Neuronal stem cell (in vitro differentiated cells): ENCODE results near the gene ZNF224.

Experiments used
- DNase-seq: peaks from one replicate; pipeline ENCODE4 v3.0.0-alpha.2; 2013; ENCODE audit warnings: low spot score
- H2AFZ ChIP-seq: one replicate; pipeline ENCODE4 v1.6.1; 2013; ENCODE audit warnings: mild to moderate bottlenecking, low read length, inconsistent platforms
- H2AK5ac ChIP-seq: 2 replicates; pipeline ENCODE4 v1.6.1; 2013; ENCODE audit warnings: low read depth, mild to moderate bottlenecking, inconsistent platforms, low read length, moderate library complexity, mixed read lengths
- H2BK120ac ChIP-seq: 2 replicates; pipeline ENCODE4 v1.6.1; 2013; ENCODE audit warnings: low read depth, mild to moderate bottlenecking, inconsistent platforms, low read length, moderate library complexity, mixed read lengths
- H2BK12ac ChIP-seq: one replicate; pipeline ENCODE4 v1.6.1; 2013; ENCODE audit warnings: low read length, inconsistent platforms
- H2BK15ac ChIP-seq: 2 replicates; pipeline ENCODE4 v1.6.1; 2013; ENCODE audit warnings: mild to moderate bottlenecking, low read length, inconsistent platforms, mixed read lengths
- H2BK5ac ChIP-seq: one replicate; pipeline ENCODE4 v1.6.1; 2013; ENCODE audit warnings: inconsistent platforms, mild to moderate bottlenecking, low read length, moderate library complexity
- H3K14ac ChIP-seq: one replicate; pipeline ENCODE4 v1.6.1; 2013; ENCODE audit warnings: low read length, inconsistent platforms
- H3K18ac ChIP-seq: 2 replicates; pipeline ENCODE4 v1.6.1; 2013; ENCODE audit warnings: low read length, inconsistent platforms
- H3K23ac ChIP-seq: 2 replicates; pipeline ENCODE4 v1.6.1; 2013; ENCODE audit warnings: low read depth, mild to moderate bottlenecking, mixed read lengths, low read length, inconsistent platforms; ENCODE audit not compliant: poor library complexity
- H3K27ac ChIP-seq: replicated peaks from 3 replicates; pipeline ENCODE4 v1.5.1; 2013; ENCODE audit warnings: low read length, inconsistent platforms
- H3K27me3 ChIP-seq, 3 experiments: 2 replicates each; pipeline ENCODE4 v1.6.1; 2013; ENCODE audit warnings: low read length in 3 of 3, mild to moderate bottlenecking in 2 of 3, inconsistent platforms in 1 of 3, low read depth in 1 of 3, mixed read lengths in 1 of 3, moderate library complexity in 1 of 3; ENCODE audit not compliant: control insufficient read depth in 3 of 3, insufficient read depth in 3 of 3
- H3K36me3 ChIP-seq, 2 donors: replicated peaks in 1 of 2; 2 replicates each; pipeline ENCODE4 v1.6.1; 2013; ENCODE audit warnings: low read length in 2 of 2; ENCODE audit not compliant: control insufficient read depth in 2 of 2, insufficient read depth in 2 of 2
- H3K4ac ChIP-seq: 2 replicates; pipeline ENCODE4 v1.6.1; 2013; ENCODE audit warnings: inconsistent platforms, mild to moderate bottlenecking, low read length, moderate library complexity
- H3K4me1 ChIP-seq, 2 donors: 1 replicate in 1 of 2; 2 replicates in 1 of 2; pipeline ENCODE4 v1.6.1; 2013; ENCODE audit warnings: low read length in 2 of 2, low read depth in 1 of 2; ENCODE audit not compliant: control insufficient read depth in 2 of 2, insufficient read depth in 1 of 2
- H3K4me2 ChIP-seq: one replicate; pipeline ENCODE4 v1.6.1; 2013; ENCODE audit warnings: mild to moderate bottlenecking, low read length, inconsistent platforms; ENCODE audit not compliant: insufficient read depth, poor library complexity, severe bottlenecking
- H3K4me3 ChIP-seq, 2 donors: 2 replicates each; pipeline ENCODE4 v1.5.1; 2013; ENCODE audit warnings: low read length in 2 of 2, mild to moderate bottlenecking in 2 of 2, inconsistent platforms in 1 of 2, moderate library complexity in 1 of 2
- H3K79me1 ChIP-seq: one replicate; pipeline ENCODE4 v1.6.1; 2013; ENCODE audit warnings: low read depth, mild to moderate bottlenecking, inconsistent platforms, low read length, moderate library complexity
- H3K9ac ChIP-seq: one replicate; pipeline ENCODE4 v1.6.1; 2013; ENCODE audit warnings: mild to moderate bottlenecking, low read depth, low read length, inconsistent platforms; ENCODE audit not compliant: poor library complexity
- H3K9me3 ChIP-seq, 2 donors: replicated peaks in 1 of 2; 2 replicates each; pipeline versions ENCODE3 to v1.6.1; 2013; ENCODE audit warnings: low read length in 2 of 2, mild to moderate bottlenecking in 2 of 2, inconsistent platforms in 1 of 2, low read depth in 1 of 2, mixed read lengths in 1 of 2, moderate library complexity in 1 of 2; ENCODE audit not compliant: control insufficient read depth in 2 of 2, insufficient read depth in 1 of 2
- H4K8ac ChIP-seq: one replicate; pipeline ENCODE4 v1.6.1; 2013; ENCODE audit warnings: low read depth, mild to moderate bottlenecking, inconsistent platforms, low read length, moderate library complexity
- H4K91ac ChIP-seq: one replicate; pipeline ENCODE4 v1.6.1; 2013; ENCODE audit warnings: low read length, low read depth, mild to moderate bottlenecking, inconsistent platforms; ENCODE audit not compliant: poor library complexity
- WGBS, 2 donors: extraction: QIAGEN DNeasy Blood & Tissue Kit; methylation state at CpG; one replicate each; pipeline ENCODE4 v1.1.7; 2013; ENCODE audit warnings: missing lambda C conversion rate in 2 of 2, mixed read lengths in 1 of 2; ENCODE audit not compliant: insufficient read length in 2 of 2, insufficient replicate concordance in 1 of 2; ENCODE audit errors: extremely low coverage in 2 of 2; 5-methylcytosine and 5-hydroxymethylcytosine counted together

The ZNF224 gene

GRCh38 chr19:44092108-44092507 is 2.1 kb upstream of the ZNF224 start:
- no peak overlapping the region for H3K9ac ChIP-seq
- no peak overlapping the region for H3K27ac ChIP-seq
- no peak overlapping the region for H2AFZ ChIP-seq
- H3K9me3 ChIP-seq, result peaks cover 0 to 2% of the 10 kb centered on the region in 2 donors
- no peak overlapping the region for H3K18ac ChIP-seq
- H3K4me3 ChIP-seq, result no peak overlapping the region
- no peak overlapping the region for H4K8ac ChIP-seq
- no peak for DNase-seq
- H3K36me3 ChIP-seq, result peaks cover 2 to 19% of the 10 kb centered on the region in 2 donors
- no peaks in the 10 kb centered on the region for H3K4me1 ChIP-seq
- H2AK5ac ChIP-seq, result no peak overlapping the region
- no CpG with 5 or more reads among the region's 4 CpGs for WGBS, 2 donors
- no peak overlapping the region for H3K4me2 ChIP-seq
- no peaks in the 10 kb centered on the region for H3K27me3 ChIP-seq
- H2BK12ac ChIP-seq, result no peak overlapping the region
- H2BK120ac ChIP-seq, result no peak overlapping the region
- H3K23ac ChIP-seq, result no peak overlapping the region
- no peak overlapping the region for H4K91ac ChIP-seq
- H3K14ac ChIP-seq, result no peak overlapping the region
- H3K4ac ChIP-seq, result no peak overlapping the region
- no peak overlapping the region for H2BK15ac ChIP-seq
- no peak overlapping the region for H2BK5ac ChIP-seq
- H3K79me1 ChIP-seq, result no peaks in the 10 kb centered on the region

- Histone ChIP-seq H3K36me3 (peaks cover 25 to 71% of the 10 kb centered on the region in 2 donors), H3K4ac (no peak overlapping the region), H4K8ac (no peak overlapping the region), H2BK12ac (no peak overlapping the region), H3K18ac (no peak overlapping the region), H2AK5ac (no peak overlapping the region), H3K27me3 (no peaks in the 10 kb centered on the region), H2AFZ (no peak overlapping the region), H2BK5ac (no peak overlapping the region), H2BK120ac (no peak overlapping the region), H3K9ac (no peak overlapping the region), H3K27ac (no peak overlapping the region), H2BK15ac (no peak overlapping the region), H3K4me3 (no peak overlapping the region), H3K9me3 (peaks cover 34 to 61% of the 10 kb centered on the region in 2 donors), H3K23ac (no peak overlapping the region), H3K14ac (no peak overlapping the region), H4K91ac (no peak overlapping the region), H3K4me1 (no peaks in the 10 kb centered on the region), H3K4me2 (no peak overlapping the region), H3K79me1 (no peaks in the 10 kb centered on the region)
- no peak for DNase-seq
- no CpG with 5 or more reads among the region's 3 CpGs for WGBS, 2 donors
Measured at GRCh38 chr19:44107751-44108150, 13.6 kb downstream of the ZNF224 start.

GRCh38 chr19:44109458-44109857 is 15.3 kb downstream of the ZNF224 start:
- no peak overlapping the region for H2BK15ac ChIP-seq
- no peak overlapping the region for H2BK12ac ChIP-seq
- peaks cover 25 to 54% of the 10 kb centered on the region in 2 donors for H3K36me3 ChIP-seq
- H3K27ac ChIP-seq, result no peak overlapping the region
- H3K18ac ChIP-seq, result no peak overlapping the region
- no peak overlapping the region for H2AFZ ChIP-seq
- no peak overlapping the region for H3K14ac ChIP-seq
- no peak overlapping the region for H3K23ac ChIP-seq
- H2BK120ac ChIP-seq, result no peak overlapping the region
- H3K4me1 ChIP-seq, result no peaks in the 10 kb centered on the region
- H3K27me3 ChIP-seq, result no peaks in the 10 kb centered on the region
- H2BK5ac ChIP-seq, result no peak overlapping the region
- H3K9ac ChIP-seq, result no peak overlapping the region
- H3K9me3 ChIP-seq, result peaks cover 33 to 54% of the 10 kb centered on the region in 2 donors
- H4K91ac ChIP-seq, result no peak overlapping the region
- DNase-seq, result no peak
- no peaks in the 10 kb centered on the region for H3K79me1 ChIP-seq
- H4K8ac ChIP-seq, result no peak overlapping the region
- no peak overlapping the region for H3K4me2 ChIP-seq
- H2AK5ac ChIP-seq, result no peak overlapping the region
- H3K4ac ChIP-seq, result no peak overlapping the region
- H3K4me3 ChIP-seq, result no peak overlapping the region

- Histone ChIP-seq H3K4ac (no peak overlapping the region), H2BK12ac (no peak overlapping the region), H2AK5ac (no peak overlapping the region), H3K4me2 (peak overlapping the region; percentile 50), H2BK5ac (no peak overlapping the region), H3K27me3 (no peaks in the 10 kb centered on the region), H3K9ac (no peak overlapping the region), H2BK120ac (no peak overlapping the region), H3K18ac (no peak overlapping the region), H3K4me3 (peak overlapping the region; percentile 55 to 58), H3K36me3 (peaks cover 16 to 44% of the 10 kb centered on the region in 2 donors), H3K27ac (peak overlapping the region; percentile 37), H3K79me1 (no peaks in the 10 kb centered on the region), H4K8ac (no peak overlapping the region), H4K91ac (no peak overlapping the region), H3K14ac (no peak overlapping the region), H3K9me3 (peaks cover 22 to 38% of the 10 kb centered on the region in 2 donors), H2BK15ac (no peak overlapping the region), H2AFZ (peak overlapping the region; percentile 68), H3K23ac (no peak overlapping the region), H3K4me1 (no peaks in the 10 kb centered on the region)
- no CpG with 5 or more reads among the region's 17 CpGs for WGBS, 2 donors
- DNase-seq, result peak; percentile 57
Measured at GRCh38 chr19:44111910-44112463, 17.8 kb downstream of the ZNF224 start.
